Activated CD4-positive, alpha-beta T cell treated with anti-CD3 and anti-CD28 coated beads, Interleukin-10, Interleukin-2, amounts not matched to agents 100 ng/mL and 50 ng/mL, durations not matched to agents 16 hours and 8 hours (primary cell): Measurements from ENCODE around the gene CPEB4.
A peak's percentile ranks its signal among the peaks of the same experiment; 100 is the strongest.

Source experiments
- DNase-seq: peaks from one replicate; pipeline ENCODE4 v3.0.0-alpha.2; 2020

The CPEB4 gene

DNA sequence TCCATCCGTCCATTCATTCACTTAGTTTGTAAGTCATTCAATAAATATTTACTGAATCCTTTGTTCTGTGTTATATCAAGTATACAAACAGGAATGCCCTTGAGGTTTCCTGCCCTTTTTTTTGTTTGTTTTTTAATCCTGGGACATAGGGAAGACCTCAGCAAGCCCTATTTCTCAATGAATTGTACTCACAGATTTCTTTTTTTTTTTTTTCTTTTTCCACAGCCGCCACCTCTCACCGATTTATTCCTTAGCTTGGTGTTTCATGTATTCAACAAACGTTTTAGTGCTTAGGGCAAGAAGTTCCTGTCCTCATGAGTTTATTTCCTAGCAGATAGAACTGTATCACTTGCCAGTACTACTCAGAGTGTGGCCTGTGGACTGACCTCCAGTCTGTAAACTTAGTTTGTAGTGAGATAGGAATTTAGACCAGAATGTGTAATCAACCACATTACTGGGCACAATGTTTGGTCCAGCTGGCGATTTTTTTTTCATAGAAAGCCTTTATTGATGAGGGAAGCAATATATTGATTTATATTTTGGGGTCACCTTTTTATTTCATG is 65.5 kb downstream of the CPEB4 start:
- DNase-seq, result no peak

DNA sequence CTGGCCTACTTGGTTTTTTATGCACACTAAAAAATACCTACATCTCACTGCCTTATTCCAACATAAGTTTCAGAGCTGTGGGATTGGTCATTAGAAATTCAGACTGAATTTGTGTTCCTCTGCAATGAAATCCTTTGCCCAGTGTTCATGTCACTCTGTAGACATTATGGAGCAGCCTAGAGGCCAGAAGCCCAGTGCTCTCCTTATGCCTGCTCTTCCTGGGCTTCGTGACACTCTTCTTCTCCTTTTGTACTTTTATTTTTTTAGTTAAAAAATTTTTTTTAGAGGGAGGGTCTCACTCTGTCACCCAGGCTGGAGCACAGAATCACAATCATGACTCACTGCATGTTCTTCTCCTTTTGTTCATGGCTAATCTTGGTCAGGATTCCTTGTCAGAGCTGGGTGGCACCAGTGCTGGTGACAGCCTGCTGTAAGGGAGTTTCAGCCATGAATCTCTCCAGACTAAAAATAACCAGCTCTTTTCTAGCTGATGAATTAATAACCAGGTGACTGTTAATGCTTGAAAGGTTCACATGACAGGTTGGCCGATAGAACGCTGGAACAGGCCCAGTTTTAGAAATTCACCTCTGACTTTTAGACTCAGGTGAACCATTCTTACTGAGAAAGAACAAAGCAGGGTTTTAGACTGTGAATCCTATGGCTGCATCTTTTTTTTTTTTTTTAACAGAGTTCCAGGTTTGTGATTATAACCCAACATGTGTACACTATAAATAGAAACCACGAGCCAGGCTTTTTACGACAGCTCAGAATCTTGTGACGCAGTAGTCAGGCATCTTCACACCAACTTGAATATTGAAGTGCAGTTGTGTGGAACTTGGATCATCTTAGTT is 66.7 kb downstream of the CPEB4 start:
- no peak for DNase-seq

DNA sequence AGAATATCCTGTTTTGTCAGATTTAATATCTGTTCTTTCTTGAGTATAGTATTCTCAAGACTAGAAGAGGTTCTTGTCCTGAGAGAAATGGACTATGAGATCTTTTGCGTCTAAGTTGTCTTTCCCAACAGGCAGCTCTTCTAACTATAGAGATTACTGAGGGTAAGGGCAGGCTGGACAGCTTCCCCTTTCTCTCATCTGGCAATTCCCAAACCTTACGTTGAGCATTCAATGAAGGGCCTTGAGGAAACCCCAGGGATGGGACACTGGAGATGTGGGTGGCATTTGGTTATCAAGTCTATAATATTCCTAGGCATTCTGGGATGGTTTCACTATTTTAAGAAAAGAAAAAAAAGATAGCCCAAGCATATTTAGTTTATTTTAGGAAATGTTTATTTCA is 72.8 kb downstream of the CPEB4 start:
- no peak for DNase-seq

DNA sequence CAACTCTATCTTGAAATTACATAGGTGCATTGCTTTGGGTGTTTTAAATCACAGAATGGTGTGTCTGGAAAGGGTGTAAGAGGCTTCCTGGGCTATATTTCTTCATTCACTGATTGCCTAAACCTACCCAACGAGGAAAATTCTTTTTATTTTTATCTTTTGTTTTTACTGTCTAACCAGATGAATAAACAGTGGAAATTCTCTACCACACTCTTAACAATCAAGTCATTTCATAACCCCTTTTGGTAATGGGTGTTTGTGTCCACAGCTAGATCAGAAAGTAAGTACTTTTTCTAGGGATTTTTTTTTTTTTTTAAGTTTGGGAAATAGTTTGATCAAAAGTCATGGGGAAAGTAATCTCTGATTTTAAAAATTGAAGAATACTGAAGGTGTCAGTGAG is 73.3 kb downstream of the CPEB4 start:
- DNase-seq, result no peak

DNA sequence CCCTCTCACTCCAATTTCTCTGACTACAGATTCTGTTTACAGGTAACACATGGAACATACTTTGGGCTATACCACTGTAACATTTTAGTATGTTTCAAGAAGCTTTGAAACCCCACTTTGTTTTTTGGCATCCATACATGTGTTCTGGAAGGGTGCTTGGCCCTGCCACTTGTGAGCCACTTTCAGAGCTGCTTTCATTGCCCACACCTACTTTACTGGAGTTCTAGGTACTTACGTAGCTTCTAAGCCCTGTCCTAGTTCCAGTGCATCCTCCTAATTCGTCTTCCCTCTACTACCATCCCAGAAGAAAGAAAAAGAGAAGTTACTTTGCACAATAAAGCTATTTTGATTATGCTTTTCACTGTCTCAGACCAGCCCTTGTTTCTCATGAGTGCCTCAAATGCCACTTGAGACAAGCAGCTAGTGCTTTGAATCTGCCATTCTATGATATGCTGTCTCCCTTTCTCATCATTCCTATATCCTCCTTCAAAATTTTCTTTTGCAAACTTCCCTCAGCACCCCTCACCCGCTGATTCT is 74.4 kb downstream of the CPEB4 start:
- DNase-seq, result no peak

DNA sequence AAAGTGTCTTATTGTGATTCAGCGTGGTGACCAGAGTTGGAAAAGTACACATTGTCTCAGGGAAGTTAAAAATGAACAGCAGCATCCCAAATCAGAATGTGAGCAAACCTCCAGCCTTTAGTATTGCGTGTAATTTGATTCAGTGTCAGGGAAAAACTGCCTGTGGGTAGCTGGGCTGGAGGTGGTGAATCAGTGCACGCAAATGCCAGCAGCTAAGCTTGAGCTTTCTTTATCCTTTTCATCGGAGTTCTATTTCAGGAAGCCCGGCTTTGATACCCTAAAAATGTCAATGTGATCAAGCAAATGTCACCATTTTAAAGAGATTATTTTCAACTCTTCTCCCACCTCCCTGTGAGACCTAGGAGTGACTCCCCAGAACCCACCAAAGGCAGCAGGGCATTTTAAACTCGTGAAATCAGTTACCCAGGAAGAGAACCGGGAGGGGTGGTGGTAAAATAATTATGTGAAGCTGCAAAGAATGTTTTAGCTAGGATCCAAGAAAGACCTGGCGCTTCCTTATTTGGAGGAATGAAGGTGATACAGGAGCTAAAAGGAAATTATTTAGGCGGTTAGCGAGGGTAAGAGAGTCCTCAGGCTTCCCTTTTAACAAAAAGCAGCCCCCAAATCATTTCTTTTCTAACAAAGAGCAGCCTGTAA is 75.2 kb downstream of the CPEB4 start:
- no peak for DNase-seq

DNA sequence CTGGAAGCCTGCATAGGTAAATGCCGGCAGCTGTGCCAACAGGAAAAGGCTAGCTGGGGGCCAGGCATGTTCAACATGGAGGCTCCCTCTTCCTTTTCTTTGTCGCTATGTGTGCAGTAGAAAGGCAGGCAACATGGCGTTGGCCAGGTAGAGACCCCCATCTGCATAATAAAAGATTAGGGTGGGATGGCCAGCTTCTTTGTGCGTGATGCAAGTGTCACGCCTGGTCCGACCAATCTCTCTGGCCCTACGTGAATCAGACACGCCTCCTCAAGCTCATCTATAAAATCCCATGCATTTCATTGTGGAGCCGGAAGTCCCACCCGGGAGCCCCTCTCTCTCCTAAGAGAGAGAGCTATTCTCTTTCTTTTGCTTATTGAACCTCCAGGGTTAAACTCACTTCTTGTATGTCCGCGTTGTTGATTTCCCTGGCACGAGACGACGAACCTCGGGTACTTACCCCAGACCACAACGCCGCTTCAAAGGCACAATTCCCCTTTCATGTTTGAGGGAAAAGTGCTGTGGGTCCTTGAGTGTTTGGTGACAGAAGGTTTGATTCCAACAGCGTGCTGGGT is 75.8 kb downstream of the CPEB4 start:
- no peak for DNase-seq

DNA sequence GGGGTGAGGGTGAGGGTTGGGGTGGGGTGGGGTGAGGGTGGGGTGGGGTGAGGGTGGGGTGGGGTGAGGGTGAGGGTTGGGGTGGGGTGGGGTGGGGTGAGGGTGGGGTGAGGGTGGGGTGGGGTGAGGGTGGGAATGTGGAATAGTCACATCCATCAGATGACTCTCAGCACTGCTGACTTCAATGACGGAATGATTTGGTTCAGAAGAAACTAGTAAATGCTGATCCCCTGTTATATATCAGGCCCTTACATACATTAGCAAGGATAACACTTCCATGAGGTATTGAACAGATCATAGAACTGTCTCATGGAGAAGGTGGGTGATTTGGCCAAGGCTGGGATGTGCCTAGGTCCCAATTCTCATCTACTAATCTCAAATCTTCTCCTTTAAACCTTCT is 76.4 kb downstream of the CPEB4 start:
- DNase-seq, result no peak

DNA sequence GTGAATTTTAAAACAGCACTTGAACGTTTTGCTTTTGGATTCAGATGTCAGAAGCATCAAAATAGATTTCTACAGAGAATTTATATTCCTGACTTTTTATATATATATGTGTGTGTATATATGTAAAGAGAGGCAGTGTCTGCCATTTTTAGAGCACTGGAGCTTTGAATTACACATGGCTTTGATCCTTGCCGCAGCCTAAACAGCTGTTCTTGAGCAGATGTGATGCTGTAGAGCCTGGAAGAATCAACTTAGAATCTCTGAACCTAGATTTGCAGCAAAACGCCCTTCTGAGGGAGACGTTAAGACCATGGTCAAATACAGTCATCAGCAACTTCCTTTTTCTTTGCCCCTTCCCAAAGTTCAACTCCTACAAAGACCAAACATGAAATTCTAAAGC is 79.1 kb downstream of the CPEB4 start:
- DNase-seq, result no peak

DNA sequence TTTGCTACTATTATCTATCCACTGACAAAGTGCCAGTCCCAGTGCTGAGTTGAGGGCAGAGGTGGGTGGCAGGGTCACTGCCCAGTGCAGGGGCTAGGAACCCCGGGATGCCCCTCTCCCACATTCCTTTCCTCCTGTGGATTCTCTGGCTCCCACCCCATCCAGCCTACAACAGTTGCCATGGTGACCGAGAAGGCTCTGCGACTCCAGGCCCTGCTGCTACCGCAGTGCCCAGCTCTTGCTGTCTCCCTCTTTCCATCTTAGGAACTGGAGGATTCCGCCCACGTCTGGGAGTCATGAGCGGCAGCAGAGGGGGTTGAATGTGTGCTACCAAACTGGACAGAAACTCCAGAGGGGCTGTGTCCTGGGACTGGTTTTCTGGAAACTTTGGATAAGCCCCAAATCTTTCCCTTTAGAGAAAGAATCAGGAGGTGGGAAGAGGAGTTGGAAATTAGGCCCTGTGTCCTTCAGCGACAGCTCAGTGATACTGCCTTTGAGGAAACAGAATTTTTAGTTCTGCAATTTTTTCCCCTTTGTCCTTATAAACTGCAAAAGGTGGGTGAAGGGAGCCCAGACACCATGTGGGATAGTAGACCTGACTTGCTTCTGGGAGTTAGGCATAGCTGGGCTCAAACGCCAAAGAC is 80.1 kb downstream of the CPEB4 start:
- no peak for DNase-seq

DNA sequence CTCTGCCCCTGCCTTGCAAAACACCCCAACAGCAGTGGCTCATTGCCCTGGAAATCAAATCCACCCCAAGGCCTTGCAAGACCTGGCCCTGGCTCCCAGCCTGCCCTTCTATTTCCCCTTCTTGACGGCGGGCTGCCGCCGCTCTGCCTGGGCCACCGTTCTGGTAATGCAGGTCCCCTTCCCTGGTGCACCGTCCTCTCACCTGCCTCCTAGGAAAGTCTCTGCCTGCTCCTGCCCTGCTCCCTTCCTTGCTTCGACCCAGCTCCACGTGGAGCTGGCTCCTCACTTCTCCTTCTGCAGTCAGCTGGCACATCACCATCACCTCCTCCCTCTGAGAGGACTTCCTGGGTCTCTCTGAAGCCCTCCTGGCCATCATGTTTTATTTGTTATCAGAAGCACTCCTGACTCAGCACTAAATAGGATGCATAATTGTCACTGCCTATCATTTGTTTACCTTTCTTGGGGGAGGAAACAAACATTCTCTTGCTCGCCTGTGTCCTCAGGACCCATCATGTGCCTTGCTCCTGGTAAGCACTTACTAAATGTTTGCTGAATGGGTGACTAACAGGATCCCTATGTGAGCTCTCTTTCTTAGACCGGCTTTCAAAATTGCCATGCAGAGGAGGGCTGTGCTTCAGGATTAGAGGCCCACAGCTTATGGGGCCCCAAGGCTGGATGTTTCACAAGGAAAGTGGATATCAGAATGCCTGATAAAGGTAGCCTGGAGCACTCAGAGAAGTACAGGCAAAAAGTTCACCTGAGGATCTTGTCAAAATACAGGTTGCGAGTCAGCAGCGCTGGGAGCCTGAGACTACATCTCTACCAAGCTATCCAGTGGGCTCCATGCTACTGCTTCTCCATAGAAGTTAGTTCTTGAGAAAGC is 81.3 kb downstream of the CPEB4 start:
- DNase-seq, result no peak

DNA sequence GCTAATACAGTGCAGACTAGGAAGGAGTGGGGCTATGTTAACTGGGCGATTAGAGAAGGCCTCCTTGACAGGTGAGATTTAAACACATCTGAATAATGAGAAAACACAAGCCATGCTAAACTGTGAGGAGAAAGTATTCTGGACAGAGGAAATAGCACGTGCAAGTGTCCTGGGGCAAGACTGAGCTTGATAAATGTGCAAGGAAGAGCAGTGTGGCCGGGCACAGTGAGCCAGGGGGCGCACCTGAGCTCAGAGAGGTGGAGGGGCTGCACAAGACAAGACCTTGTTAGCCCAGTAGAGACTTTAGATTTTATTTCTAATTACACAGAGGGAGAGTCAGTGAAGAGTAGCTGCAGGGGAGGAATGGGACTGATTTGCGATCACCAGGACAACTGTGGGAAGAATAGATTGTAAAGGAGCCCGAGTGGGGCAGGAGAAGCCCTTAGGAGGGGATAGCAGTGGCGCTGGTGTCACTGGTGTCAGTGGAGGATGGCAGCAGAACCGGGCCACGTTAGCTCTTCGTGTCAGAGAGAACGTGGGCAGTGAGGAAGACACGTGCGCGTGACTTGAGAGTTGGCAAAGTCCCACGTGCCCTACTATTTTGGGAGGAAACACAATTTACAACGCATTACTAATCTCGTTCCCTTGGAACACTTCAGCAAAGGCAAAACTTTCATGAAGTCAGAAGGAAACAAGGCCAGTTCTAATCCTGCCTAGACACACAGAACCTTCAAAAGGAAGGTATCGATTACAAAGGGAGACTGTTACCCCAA is 82.9 kb downstream of the CPEB4 start:
- DNase-seq, result peak; percentile 5

DNA sequence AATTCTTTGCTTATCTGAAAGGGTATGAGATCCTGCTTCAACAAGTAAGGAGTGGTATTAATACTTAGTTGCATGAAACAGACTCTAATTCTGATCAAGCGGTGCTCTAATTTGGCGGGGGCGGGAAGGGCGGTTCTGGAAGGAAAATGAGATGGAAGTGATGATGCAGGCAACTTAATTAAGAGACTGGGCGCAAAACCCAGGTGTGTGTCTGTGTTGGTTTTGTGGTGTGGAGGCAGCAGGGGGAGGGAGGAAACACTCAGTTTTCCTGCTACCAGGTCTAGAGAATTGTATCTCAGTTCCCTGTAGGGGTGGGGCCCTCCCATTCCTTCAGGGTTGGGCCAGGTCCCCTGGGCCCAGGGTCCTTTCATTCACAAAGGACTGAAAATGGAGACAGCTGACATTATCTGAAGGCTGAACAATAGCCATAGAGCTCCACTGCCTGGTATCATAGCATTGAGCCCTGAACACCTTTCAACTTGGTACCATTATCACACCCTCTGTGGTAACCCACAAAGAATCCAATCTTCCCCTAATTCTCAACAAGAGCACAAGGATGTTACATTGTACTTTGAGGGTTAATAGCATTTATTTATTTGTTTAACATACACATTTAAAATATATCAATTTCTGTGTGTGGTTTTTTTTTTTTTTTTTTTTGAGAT is 83.7 kb downstream of the CPEB4 start:
- no peak for DNase-seq

DNA sequence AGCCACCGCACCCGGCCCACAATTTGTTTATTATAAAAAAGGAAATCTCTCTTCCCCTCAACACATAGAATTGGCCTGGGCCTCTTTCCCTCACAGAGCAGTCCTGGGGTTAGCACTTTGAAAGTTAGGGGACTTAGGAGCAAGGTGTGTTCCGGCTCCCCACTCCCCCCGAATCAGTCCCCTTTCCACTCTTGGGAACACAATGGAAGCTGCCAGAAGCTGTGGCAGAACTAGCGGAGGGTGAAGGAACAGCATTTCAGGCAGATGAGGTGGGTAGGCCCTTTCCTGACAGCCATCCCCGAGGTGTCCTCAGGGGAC is 84.4 kb downstream of the CPEB4 start:
- no peak for DNase-seq

DNA sequence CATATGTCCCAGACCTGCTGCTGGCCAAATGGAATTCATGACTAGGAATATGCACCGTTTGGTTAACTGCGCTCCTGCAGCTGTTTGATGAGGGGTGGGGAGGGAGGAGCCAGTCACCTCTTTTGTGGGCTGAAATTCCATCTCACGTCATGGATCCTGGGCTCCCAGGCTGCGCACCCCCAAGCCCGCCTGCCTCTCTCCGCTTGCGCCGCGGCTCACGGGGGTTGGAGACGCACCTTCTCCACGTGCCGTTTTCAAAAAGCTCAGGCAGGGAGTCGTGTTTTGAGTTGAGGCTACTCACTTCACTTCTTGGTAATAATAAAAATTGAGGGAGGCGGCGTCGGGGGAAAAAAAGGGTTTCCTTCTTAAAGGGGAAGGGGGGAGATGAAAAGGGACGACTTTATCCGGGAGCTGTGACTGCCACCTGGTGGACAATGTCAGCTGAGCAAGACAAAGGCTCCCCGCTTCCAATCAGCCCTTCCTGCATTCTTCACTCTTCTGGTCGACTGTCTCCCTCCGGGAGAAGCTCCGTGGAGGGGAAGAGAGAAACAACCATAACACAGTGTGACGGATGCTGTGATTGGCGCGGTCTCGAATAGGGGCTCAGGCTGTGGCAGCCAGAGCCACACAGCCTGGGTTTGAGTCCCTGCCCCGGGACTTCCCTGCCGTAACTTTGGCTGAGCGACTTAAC is 84.9 kb downstream of the CPEB4 start:
- DNase-seq, result peak; percentile 76

DNA sequence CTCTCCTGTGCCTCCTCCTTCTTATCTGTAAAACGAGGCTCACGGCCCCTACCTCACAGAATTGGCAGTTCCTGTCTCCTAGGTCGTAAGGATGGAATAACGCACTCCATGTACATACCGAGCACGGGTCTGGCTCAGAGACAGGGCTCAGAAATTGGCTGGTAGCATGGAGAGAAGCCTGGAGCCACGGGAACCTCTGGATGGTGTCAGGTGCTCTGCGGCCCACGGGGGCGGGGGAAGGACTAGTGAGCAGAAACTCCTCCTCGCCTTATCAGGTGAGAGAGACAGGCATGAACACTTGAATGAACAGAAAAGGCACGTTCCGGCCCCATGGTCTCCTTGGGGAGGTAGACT is 85.4 kb downstream of the CPEB4 start:
- no peak for DNase-seq

DNA sequence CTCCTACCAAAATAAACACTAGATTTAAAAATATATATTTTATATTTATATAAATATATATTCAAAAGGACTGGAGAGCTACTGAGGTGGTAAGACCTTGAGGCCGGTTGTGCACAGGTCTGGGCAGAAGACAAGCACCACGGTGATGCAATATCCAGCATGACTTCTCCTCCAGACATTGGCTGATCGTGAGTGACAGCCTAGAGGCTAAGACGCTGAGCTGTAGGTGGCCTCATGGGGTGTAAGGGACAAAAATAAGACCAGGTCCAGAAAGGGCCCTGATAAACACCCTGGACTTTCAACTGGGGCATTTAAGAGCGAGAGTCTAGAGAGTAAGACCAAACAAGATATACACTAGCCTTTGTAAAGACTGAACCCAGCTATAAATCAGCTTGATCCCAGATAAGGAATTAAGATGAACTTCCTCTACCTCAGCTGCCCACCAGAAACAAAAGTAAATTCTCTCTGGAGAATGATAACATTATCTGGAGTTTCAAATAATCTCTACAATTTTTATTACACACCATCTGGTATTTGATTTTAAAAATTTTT is 86.6 kb downstream of the CPEB4 start:
- no peak for DNase-seq

DNA sequence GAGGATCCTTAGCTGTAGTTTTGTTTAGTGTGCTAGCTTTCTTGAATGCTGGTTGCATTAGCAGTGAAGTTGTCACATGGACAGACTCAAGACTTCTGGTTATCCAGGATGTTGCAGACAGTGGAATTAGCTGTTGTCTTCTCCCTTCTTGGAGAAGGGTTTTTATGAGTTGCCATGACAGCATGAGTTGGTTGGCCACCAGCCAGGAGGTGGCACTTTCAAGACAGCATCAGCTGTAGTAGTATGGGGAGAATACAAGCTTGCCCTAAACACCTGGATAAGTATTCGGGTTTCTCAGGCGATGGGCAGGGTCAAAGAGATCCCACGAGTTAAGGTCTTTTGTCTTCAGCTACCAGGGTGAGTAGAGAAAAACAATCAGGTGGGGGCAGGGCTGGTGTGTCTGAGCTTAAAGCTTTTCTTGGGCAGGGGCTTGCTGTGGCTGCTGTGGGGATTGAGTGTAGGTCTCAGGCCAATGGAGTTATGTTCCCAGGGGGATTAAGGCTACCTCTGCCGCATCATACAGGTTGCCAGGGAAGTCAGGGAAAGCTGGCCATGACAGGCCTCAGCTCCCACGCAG is 93.1 kb downstream of the CPEB4 start:
- no peak for DNase-seq

DNA sequence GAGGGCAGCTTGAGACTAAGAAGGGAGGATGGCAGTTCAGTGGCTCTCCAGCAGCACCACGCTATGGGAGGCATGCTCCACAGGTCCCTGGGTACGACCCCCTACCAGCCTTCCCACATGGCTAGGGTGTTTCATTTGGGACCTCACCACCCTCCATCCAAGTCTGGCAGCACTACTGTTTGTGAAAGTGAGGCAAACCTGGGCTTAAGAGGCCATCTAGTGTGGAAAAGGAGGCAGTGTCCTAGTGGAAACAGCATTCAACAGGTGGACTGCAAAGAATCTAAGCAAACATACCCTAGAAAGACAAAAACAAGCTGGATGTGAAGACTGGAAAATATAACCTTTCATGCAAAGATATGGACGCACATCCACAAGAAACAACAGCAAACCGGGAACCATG is 96.1 kb downstream of the CPEB4 start:
- no peak for DNase-seq
